Measurements from ENCODE around the gene HOXA10. TPM values are rescaled to one million over a fixed set of nuclear protein-coding genes. Genes with fewer than 3 reads are reported as not detected.

The HOXA10 gene
- total RNA-seq, 1 experiment from 2014 or later: not detected

- Histone ChIP-seq H2AK5ac (ENCODE audit: insufficient read length, low read length) (no peak overlapping the region), H2BK5ac (ENCODE audit: insufficient read length, low read length) (no peak overlapping the region), H2BK15ac (ENCODE audit: low read depth, low read length) (no peak overlapping the region), H3K4me2 (ENCODE audit: insufficient read depth, insufficient read length, low read length) (no peak overlapping the region), H3K18ac (ENCODE audit: insufficient read length, low read depth, low read length) (no peak overlapping the region), H3K27me3 (ENCODE audit: insufficient read depth, low read length) (peaks cover 99% of the 10 kb centered on the region), H2BK20ac (ENCODE audit: low read depth, low read length, poor library complexity, severe bottlenecking) (no peak overlapping the region), H2AFZ (ENCODE audit: low read length) (no peak overlapping the region), H3K79me1 (ENCODE audit: insufficient read depth, low read depth, low read length, poor library complexity, severe bottlenecking) (no peaks in the 10 kb centered on the region), H4K8ac (replicated peaks; ENCODE audit: insufficient read length, low read depth, low read length) (no peak overlapping the region), H3K79me2 (ENCODE audit: insufficient read depth, low read length) (no peaks in the 10 kb centered on the region), H3K14ac (ENCODE audit: insufficient read depth, low read length) (no peak overlapping the region), H4K91ac (ENCODE audit: insufficient read length, low read depth, low read length) (no peak overlapping the region), H3K4me1 (ENCODE audit: insufficient read depth, low read length) (no peaks in the 10 kb centered on the region), H4K20me1 (ENCODE audit: control insufficient read depth, insufficient read depth, insufficient read length) (no peaks in the 10 kb centered on the region), H3K56ac (ENCODE audit: insufficient read length, low read depth, low read length) (no peak overlapping the region), H3K23me2 (ENCODE audit: insufficient read length, low read depth, low read length, poor library complexity, severe bottlenecking) (no peaks in the 10 kb centered on the region), H3K9me3 (ENCODE audit: control insufficient read depth, low read depth, low read length) (no peaks in the 10 kb centered on the region), H2BK12ac (ENCODE audit: insufficient read length, low read depth, low read length) (no peak overlapping the region), H3K23ac (ENCODE audit: insufficient read length, low read depth, low read length) (no peak overlapping the region), H4K5ac (ENCODE audit: insufficient read length, low read depth, low read length) (no peak overlapping the region), H3T11ph (ENCODE audit: low read length) (no peak overlapping the region), H3K9ac (ENCODE audit: extremely low read depth, insufficient read length, low read length) (no peak overlapping the region), H3K27ac (ENCODE audit: insufficient read length, low read depth, low read length) (no peak overlapping the region), H3K4ac (ENCODE audit: low read depth, low read length) (no peak overlapping the region), H2BK120ac (ENCODE audit: low read depth, low read length, poor library complexity, severe bottlenecking) (no peak overlapping the region)
- Mint-ChIP-seq H3K36me3 (ENCODE audit: insufficient read depth in 1 of 3, low read depth in 3 of 3) (no peaks in the 10 kb centered on the region; a peak in 2 of 7 replicates), H3K9me3 (peaks cover 6 to 19% of the 10 kb centered on the region in 2 experiments; a peak in 4 of 5 replicates), H3K4me3 (no peak overlapping the region), H3K27me3 (ENCODE audit: low read depth) (peaks cover 98% of the 10 kb centered on the region), H3K4me1 (peaks cover 3 to 9% of the 10 kb centered on the region in 2 experiments), H3K27ac (no peak overlapping the region)
- WGBS (ENCODE audit: extremely low coverage, insufficient read length, low lambda C conversion rate): no CpG with 5 or more reads among the region's 3 CpGs
- DNase-seq: no peak
- no peak for TF ChIP-seq CTCF (conservative IDR thresholded peaks at IDR 0.05)
Measured at GRCh38 chr7:27176524-27176845, 2.4 kb upstream of the HOXA10 start.
